ENCODE measurements around the gene SLC12A7.

The SLC12A7 gene

DNA sequence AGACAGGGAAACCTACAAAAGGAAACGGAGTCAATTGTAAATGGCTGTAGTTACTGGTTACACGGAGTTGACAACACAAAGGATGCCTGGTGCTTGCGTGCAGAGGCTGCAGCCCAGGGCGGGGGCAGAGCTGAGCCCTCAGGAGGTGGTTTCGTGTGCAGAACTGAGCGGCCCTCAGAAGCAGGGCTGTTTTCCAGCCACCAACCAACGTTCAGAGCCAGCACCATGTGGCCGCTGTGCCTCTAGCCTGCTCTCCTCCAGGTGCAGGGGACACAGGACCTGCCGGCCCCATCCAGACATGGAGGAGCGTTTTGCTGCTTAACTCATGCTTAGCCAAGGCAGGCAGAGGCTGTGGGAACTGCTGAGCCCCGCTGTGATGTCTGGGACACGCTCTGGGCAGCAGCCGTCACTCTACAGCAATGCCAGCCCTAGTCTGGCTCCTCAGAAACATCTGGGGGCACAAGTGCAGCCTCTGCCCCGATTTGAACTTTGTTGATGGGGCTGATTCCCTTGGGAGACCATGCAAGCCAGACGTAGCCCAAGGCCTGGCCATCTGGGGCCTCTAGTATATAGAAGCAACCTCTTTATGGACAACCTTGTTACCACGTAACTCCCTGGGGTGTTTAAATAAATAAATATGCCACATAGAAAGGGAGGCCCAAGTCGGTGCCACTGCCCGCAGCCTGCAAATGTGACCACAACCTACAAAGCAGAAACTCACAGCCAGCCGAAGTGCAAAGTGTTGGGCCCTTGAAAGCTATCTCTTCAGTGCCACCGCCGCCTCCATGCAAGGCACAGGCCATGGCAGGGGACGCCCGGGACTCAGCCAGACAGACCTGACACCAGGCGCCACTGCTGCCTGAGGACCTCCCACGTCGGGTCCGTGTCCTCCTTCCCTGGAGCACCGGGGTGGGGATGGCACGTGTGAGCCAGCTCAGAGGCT, 61.2 kb downstream of the SLC12A7 start:
- DNase-seq (ENCODE audit: low read depth in 2 of 2), result no peak

DNA sequence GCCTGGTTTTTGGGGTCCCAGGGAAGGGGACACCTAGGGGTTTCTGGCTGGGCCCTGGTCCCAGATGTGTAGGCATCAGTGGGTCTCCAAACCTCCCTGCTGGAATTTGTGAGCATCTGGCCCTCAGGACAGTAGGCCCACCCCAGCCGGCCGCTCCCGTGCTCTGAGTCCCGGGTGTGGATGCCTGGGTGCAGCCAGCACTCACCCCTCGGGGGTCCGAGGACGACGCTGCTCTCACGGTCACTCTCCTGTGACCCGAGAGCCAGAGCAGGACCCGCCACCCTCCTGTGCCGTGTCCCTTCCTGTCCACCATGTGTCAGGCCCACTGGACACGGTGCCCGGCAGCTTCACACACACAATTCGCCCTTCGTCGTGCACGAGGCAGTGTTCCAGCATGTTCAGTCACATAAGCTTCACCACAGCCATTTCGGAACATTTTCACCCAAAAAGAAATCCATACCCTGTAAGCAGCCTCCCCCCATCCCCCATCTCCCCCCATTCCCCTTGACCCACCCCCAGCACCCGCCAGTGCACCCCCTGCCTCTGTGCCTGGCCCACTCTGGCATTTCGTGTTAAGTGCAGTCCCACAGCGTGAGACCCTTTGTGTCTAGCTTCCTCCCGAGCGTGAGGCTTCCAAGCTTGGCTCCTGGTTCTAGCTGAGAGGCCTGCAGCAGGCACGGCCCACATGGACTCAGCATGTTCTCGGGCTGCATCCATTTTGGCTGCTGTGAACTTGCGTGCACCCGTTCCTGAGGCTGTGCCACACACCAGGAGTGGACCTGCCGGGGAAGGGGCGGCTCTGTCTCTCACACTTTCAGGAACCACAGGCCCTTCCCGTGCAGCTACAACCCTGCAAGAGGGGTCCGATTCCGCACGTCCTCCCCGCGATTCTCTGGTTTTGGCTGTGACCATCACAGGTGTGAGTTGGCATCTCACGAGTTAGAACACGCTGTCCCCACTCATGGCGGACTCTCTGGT, 62.7 kb downstream of the SLC12A7 start:
- no peak for DNase-seq (ENCODE audit: low read depth in 2 of 2)

DNA sequence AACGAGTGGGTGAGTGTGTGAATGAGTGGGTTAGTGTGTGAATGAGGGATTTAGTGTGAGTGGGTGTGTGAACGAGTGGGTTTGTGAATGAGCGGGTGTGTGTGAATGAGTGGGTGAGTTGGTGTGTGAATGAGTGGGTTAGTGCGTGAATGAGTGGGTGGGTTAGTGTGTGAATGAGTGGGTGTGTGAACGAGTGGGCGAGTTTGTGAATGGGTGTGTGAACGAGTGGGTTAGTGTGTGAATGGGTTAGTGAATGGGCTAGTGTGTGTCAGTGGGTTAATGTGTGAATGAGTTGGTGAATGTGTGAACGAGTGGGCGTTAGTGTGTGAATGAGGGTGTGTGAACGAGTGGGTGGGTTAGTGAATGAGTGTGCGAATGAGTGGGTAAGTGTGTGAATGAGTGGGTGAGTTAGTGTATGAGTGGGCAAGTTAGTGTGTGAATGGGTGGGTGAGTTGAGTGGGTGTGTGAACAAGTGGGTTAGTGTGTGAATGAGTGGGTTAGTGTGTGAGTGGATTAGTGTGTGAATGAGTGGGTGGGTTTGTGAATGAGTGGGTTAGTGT, 63.6 kb downstream of the SLC12A7 start:
- DNase-seq (ENCODE audit: low read depth in 2 of 2), result no peak

DNA sequence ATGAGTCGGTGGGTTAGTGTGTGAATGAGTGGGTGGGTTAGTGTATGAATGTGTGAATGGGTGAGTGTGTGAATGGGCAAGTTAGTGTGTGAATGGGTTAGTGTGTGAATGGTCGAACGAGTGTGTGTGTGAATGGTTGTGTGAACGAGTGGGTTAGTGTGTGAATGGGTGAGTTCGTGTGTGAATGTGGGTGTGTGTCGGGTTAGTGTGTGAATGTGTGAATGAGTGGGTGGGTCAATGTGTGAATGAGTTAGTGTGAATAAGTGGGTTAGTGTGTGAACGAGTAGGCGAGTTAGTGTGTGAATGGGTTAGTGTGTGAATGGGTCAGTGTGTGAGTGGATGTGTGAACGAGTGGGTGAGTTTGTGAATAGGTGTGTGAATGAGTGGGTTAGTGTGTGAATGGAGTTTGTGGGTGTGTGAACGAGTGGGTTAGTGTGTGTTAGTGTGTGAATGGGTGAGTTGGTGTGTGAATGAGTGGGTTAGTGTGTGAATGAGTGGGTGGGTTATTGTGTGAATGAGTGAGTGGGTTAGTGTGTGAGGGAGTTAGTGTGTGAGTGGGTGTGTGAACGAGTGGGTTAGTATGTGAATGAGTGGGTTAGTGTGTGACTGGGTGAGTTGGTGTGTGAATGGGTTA, 64.4 kb downstream of the SLC12A7 start:
- DNase-seq (ENCODE audit: low read depth in 2 of 2), result no peak

DNA sequence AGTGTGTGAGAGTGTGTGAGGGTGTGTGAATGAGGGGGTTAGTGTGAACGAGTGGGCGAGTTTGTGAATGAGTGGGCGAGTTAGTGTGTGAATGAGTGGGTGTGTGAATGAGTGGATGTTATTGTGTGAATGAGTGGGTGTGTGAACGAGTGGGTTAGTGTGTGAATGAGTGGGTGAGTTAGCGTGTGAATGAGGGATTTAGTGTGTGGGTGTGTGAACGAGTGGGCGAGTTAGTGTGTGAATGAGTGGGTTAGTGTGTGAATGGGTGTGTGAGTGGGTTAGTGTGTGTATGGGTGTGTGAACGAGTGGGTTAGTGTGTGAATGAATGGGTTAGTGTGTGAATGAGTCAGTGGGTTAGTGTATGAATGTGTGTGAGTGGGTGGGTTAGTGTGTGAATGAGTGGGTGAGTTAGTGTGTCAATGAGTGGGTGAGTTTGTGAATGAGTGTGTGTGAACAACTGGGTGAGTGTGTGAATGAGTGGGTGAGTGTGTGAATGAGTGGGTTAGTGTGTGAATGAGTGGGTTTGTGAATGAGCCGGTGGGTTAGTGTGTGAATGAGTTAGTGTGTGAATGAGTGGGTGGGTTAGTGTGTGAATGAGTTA, 65.8 kb downstream of the SLC12A7 start:
- no peak for DNase-seq (ENCODE audit: low read depth in 2 of 2)

DNA sequence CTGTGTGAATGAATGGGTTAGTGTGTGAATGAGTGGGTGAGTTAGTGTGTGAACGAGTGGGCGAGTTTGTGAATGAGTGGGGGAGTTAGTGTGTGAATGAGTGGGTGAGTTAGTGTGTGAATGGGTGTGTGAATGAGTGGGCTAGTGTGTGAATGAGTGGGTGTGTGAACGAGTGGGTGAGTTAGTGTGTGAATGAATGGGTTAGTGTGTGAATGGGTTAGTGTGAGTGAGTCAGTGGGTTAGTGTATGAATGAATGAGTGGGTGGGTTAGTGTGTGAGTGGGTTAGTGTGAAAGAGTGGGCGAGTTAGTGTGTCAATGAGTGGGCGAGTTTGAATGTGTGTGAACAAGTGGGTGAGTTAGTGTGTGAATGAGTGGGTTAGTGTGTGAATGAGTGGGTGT, 67.7 kb downstream of the SLC12A7 start:
- no peak for DNase-seq (ENCODE audit: low read depth in 2 of 2)

DNA sequence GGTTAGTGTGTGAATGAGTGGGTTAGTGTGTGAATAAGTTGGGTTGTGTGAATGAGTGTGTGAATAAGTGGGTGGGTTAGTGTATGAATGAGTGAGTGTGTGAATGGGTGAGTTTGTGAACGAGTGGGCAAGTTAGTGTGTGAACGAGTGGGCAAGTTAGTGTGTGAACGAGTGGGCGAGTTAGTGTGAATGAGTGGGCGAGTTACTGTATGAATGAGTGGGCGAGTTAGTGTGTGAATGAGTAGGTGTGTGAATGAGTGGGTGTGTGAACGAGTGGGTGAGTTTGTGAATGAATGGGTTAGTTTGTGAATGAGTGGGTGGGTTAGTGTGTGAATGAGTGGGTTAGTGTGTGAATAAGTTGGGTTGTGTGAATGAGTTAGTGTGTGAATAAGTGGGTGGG, 68.5 kb downstream of the SLC12A7 start:
- DNase-seq (ENCODE audit: low read depth in 2 of 2), result no peak

DNA sequence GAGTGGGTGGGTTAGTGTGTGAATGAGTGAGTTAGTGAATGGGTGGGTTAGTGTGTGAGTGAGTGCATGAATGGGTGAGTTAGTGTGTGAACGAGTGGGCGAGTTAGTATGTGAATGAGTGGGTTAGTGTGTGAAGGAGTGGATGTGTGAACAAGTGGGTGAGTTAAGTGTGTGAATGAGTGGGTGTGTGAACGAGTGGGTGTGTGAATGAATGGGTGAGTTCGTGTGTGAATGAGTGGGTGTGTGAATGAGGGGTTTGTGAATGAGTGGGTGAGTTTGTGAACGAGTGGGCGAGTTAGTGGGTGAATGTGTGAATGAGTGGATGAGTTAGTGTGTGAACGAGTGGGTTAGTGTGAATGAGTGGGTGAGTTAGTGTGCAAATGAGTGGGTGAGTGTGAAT, 69.2 kb downstream of the SLC12A7 start:
- DNase-seq (ENCODE audit: low read depth in 2 of 2), result no peak

DNA sequence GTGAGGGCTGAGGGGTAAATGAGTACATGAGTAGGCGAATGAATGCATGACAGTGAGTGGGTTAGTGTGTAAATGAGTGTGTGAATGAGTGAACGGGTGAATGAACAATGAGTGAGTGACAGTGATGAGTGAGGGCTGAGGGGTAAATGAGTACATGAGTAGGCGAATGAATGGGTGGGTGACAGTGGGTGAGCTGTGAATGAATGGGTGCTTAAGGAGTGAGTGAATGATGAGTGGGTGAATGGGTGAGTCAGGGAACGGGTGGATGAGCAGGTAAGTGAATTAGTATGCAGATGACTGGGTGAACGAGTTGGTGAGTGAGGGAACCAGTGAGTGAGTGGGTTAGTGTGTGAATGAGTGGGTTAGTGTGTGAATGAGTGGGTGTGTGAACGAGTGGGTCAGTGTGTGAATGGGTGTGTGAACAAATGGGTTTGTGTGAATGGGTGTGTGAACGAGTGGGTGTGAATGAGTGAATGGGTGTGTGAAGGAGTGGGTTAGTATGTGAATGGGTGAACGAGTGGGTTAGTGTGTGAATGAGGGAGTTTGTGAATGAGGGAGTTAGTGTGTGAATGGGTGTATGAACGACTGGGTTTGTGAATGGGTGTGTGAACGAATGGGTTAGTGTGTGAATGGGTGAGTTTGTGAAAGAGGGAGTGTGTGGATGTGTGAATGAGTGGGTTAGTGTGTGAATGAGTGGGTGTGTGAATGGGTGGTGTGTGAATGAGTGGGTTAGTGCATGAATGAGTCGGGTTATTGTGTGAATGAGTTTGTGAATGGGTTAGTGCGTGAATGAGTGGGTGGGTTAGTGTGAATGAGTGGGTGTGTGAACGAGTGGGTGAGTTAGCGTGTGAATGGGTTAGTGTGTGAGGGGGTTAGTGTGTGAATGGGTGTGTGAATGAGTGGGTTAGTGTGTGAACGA, 70.4 kb downstream of the SLC12A7 start:
- DNase-seq (ENCODE audit: low read depth in 2 of 2), result peak in 1 of 2 donors; percentile 3

DNA sequence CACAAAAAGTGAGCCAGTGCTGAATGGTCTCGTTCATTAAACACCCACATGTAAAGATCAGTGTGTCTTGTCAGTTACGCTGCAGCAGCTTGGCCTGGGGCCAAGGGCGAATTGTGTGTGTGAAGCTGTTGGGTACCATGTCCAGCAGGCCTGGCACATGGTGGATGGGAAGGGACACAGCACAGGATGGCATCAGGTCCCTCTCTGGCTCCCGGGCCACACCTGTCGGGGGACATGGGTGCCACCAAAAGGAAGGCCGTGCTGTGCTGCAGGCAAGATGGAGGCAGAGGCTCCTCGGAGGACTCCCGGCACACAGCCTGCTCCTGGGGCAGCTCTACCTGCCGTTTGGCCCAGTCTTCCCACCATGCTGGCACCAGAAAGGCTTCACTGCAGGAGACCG, 71.3 kb downstream of the SLC12A7 start:
- DNase-seq (ENCODE audit: low read depth in 2 of 2), result no peak

DNA sequence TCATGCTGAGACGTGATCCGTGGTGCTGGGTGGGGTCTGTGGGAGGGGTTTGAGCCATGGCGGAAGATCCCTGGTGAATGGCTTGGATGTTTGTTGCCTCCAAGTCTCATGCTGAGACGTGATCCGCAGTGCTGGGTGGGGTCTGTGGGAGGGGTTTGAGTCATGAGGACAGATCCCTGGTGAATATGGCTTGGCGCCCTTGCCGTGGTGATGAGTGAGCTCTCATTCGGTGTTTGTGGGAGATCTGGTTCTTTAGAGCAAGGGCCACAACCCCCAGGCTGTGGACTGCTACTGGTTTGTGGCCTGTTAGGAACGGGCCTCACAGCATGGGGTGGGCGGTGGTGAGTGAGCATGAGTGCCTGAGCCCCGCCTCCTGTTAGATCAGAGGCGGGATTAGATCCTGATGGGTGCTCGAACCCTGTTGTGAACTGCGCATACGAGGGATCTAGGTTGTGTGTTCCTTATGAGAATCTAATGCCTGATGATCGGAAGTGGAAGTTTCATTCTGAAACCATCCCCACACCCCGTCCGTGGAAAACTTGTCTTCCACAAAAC, 72.1 kb downstream of the SLC12A7 start:
- DNase-seq (ENCODE audit: low read depth in 2 of 2), result no peak

DNA sequence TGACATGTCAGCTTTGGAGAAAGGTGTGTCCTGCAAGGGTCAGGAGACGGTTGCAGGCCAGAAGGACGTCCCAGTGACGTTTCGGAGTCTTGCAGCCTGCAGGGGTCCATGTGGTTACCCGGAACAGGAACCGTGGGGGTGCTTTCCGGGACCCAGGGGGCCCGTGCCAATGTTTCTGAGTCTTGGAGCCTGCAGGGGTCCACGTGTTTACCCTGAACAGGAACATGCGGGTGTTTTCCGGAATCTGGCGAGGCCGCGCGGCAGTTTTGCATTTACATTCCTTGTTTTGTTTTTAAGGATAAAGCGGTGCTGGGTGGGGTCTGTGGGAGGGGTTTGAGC, 72.7 kb downstream of the SLC12A7 start:
- no peak for DNase-seq (ENCODE audit: low read depth in 2 of 2)

DNA sequence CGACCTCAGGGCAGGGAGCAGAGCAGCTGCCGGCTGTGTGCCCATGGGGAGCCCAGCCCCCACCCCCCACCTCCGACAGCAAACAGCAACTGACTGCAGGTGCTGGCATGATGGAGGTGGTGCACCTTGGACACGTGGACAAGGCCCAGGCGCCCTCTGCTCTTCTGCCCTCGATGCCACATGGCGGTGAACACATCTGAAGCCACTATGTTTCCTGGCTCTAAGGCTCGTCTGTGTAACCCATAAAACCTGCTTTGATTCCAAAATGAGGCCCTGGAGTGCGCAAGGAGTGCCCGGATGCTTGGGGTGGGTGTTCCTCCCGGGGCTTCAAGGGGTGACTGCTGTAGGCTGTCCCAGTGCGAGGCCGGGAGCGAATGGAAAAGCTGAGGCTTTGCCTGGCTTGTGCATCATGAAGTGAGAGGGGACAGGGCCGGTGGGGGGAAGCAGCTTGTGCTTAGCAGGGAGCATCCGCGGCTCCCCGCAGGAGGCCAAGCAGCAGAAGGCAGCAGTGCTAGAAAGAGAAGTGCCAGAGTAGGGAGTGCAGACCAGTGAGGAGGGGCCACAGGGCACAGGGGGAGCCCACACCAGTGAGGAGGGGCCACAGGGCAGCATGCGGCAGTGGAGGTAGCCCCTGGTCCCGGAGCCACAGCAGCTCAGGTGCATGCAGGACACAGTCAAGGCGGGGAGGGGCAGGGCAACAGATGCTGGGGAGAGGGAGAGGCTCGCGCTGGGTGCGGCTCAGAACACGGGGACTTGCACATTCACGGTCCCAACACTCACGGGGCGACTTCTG, 73.2 kb downstream of the SLC12A7 start:
- DNase-seq (ENCODE audit: low read depth in 2 of 2), result no peak

DNA sequence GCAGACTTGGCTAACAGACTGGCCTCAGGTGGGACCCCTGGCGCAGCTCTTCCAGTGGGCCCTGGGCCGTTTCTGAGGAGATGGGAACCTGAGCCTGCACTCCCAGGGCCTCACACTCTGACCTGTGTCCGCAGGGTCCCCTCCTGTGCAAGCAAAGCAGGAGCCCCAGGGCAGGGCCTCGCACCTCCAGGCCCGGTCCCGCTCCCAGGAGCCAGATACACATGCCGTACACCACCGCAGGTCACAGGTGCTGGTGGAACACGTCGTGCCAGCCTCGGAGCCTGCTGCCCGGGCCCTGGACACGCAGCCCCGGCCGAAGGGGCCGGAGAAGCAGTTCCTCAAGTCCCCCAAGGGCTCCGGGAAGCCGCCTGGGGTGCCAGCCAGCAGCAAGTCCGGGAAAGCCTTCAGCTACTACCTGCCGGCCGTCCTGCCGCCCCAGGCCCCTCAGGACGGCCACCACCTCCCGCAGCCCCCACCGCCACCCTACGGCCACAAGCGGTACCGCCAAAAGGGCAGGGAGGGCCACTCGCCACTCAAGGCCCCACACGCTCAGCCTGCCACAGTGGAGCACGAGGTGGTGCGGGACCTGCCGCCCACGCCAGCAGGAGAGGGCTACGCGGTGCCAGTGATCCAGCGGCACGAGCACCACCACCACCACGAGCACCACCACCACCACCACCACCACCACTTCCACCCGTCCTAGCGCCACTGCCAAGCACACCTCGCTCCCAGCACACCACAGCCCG, 74.0 kb downstream of the SLC12A7 start:
- no peak for DNase-seq (ENCODE audit: low read depth in 2 of 2)

DNA sequence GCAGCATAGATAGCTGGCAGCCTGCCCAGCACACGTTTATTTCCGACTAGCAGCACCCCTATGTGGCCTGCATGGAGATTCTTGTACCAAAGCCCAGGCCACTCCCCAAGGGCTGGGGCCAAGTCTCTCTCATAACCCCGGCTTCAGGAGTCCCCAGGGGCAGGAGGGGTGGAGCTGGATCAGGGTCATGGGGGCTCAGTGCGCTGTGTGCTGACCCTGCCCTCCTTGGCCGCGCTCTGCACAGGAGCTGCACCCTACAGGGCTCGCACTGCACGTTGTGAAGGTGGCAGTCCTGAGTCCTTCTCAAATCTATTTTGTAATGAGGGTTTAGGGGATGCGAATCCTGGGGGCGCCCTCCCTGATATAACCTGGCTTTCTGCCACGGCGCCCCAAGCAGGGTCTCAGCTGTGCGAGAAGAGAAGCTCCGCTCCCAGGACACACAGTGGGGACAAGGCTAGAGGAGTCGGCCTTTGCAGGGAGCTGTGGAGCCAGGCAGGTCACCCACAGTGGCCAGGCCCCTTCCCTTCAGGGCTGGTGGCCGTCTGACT, 74.7 kb downstream of the SLC12A7 start:
- DNase-seq (ENCODE audit: low read depth in 2 of 2), result no peak

DNA sequence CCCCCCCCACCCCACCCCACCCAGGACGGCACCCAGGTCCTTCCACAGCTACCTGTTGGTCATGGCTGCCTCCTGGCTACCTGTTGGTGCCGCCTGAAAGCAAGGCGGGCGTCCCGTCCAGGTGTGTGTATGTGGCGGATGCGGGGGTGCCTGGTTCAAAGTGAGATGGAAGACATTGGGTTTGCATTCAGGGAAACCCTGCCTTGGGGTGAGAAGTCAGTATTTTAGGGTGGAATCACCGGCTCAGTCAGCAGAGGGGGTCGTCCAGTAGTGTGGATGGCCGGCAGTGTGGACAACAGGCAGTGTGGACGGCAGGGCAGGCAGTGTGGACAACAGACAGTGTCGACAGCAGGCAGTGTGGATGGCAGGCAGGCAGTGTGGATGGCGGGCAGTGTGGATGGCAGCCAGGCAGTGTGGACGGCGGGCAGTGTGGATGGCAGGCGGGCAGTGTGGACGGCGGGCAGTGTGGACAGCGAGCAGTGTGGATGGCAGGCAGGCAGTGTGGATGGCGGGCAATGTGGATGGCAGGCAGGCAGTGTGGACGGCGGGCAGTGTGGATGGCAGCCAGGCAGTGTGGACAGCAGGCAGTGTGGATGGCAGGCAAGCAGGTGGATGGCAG, 75.2 kb downstream of the SLC12A7 start:
- no peak for DNase-seq (ENCODE audit: low read depth in 2 of 2)

Data from stimulated activated CD4-positive, alpha-beta T cell treated with anti-CD3 and anti-CD28 coated beads, Interleukin-15, amount 100 ng/mL, for 48 hours (primary cell).